HEK293 (cell line): Measurements from ENCODE around the gene ADGRB3.
"Not testable (repeated sequence)": the region's sequence is repeated elsewhere in the genome, so short reads cannot be mapped to it uniquely, and the experiment has no call there.

Source experiments
- CTCF ChIA-PET: fragments of 350-600 bp; formaldehyde crosslinking; extraction: SDS; loops from one replicate; lab custom pipeline; 2021; ENCODE audit warnings: antibody characterized with exemption; lab: Yijun Ruan, JAX
- POLR2A ChIA-PET: fragments of 300-600 bp; formaldehyde crosslinking; extraction: SDS; loops from one replicate; lab custom pipeline; 2020; ENCODE audit warnings: antibody characterized with exemption, inconsistent platforms; lab: Yijun Ruan, JAX
- H3K27ac ChIP-seq: fragments of 200-500 bp; sonication (Bioruptor generic); 2 replicates; pipeline ENCODE4 v1.5.1; 2014; ENCODE audit warnings: low read depth, low read length, control low read depth, inconsistent platforms; ENCODE audit errors: extremely low read depth
- H3K36me3 ChIP-seq, 2 experiments: fragments of 200-500 bp in 1 of 2; sonication (Bioruptor generic) in 1 of 2; 1 replicate in 1 of 2; 2 replicates in 1 of 2; pipeline ENCODE4 v1.5.1; 2014 to 2017; ENCODE audit warnings: inconsistent platforms in 2 of 2, low read length in 2 of 2; ENCODE audit not compliant: control insufficient read depth in 2 of 2, insufficient read depth in 1 of 2
- H3K4me1 ChIP-seq: fragments of 200-500 bp; sonication (Bioruptor generic); 2 replicates; pipeline ENCODE4 v1.5.1; 2014; ENCODE audit warnings: mild to moderate bottlenecking, low read length, inconsistent platforms; ENCODE audit not compliant: control insufficient read depth, insufficient read depth
- H3K4me3 ChIP-seq: 2 replicates; pipeline ENCODE4 v1.5.1; 2011; ENCODE audit warnings: low read depth, mild to moderate bottlenecking, control low read depth, low read length, moderate library complexity
- H3K9me3 ChIP-seq: fragments of 200-500 bp; sonication (Bioruptor generic); 2 replicates; pipeline ENCODE4 v1.5.1; 2014; ENCODE audit warnings: low read depth, low read length, inconsistent platforms; ENCODE audit not compliant: control insufficient read depth, insufficient read depth
- AEBP2 ChIP-seq: fragments of 450-650 bp; formaldehyde crosslinking; IDR thresholded peaks from 2 replicates; pipeline ENCODE4 v1.5.1; 2016; ENCODE audit warnings: missing biosample characterization, missing genetic modification characterization, borderline replicate concordance
- HOXA7 ChIP-seq: sonication (generic); formaldehyde crosslinking; IDR thresholded peaks from 2 replicates; pipeline ENCODE4 v1.8.1; 2022; ENCODE audit warnings: missing genetic modification reagents, borderline replicate concordance
- RBAK ChIP-seq: fragments of 450-650 bp; formaldehyde crosslinking; IDR thresholded peaks from 2 replicates; pipeline ENCODE4 v1.5.1; 2016; ENCODE audit warnings: missing biosample characterization, missing genetic modification characterization
- SALL2 ChIP-seq: fragments of 450-650 bp; formaldehyde crosslinking; IDR thresholded peaks from 2 replicates; pipeline ENCODE4 v1.5.0; 2017; ENCODE audit warnings: missing biosample characterization, mild to moderate bottlenecking, missing genetic modification characterization, borderline replicate concordance
- SETDB1 ChIP-seq: IDR thresholded peaks from one replicate; pipeline ENCODE4 v1.6.1; 2017; ENCODE audit warnings: mild to moderate bottlenecking, low read length, moderate library complexity, mixed read lengths; ENCODE audit not compliant: insufficient read length
- SP7 ChIP-seq: fragments of 450-650 bp; formaldehyde crosslinking; IDR thresholded peaks from 2 replicates; pipeline ENCODE4 v1.5.1; 2016; ENCODE audit warnings: missing biosample characterization, missing genetic modification characterization
- ZBTB1 ChIP-seq: fragments of 450-650 bp; formaldehyde crosslinking; IDR thresholded peaks from 2 replicates; pipeline ENCODE4 v1.5.1; 2016; ENCODE audit warnings: missing biosample characterization, missing genetic modification characterization
- ZBTB21 ChIP-seq: fragments of 450-650 bp; formaldehyde crosslinking; IDR thresholded peaks from 2 replicates; pipeline ENCODE4 v1.5.1; 2017; ENCODE audit warnings: missing biosample characterization, missing genetic modification characterization
- ZBTB7A ChIP-seq: fragments of 450-650 bp; formaldehyde crosslinking; IDR thresholded peaks from 2 replicates; pipeline ENCODE4 v1.5.1; 2016; ENCODE audit warnings: low read depth, missing biosample characterization, missing genetic modification characterization
- ZFP69B ChIP-seq: fragments of 450-650 bp; formaldehyde crosslinking; IDR thresholded peaks from 2 replicates; pipeline ENCODE4 v1.5.1; 2016; ENCODE audit warnings: missing biosample characterization, missing genetic modification characterization
- ZNF146 ChIP-seq: fragments of 450-650 bp; formaldehyde crosslinking; IDR thresholded peaks from 2 replicates; pipeline ENCODE4 v1.5.1; 2016; ENCODE audit warnings: missing biosample characterization, missing genetic modification characterization
- ZNF202 ChIP-seq: fragments of 450-650 bp; formaldehyde crosslinking; IDR thresholded peaks from 2 replicates; pipeline ENCODE4 v1.5.1; 2016; ENCODE audit warnings: missing biosample characterization, missing genetic modification characterization, borderline replicate concordance
- ZNF37A ChIP-seq: fragments of 450-650 bp; IDR thresholded peaks from 2 replicates; pipeline ENCODE4 v1.5.1; 2018; ENCODE audit warnings: missing biosample characterization, missing genetic modification characterization
- ZNF433 ChIP-seq: fragments of 450-650 bp; formaldehyde crosslinking; IDR thresholded peaks from 2 replicates; pipeline ENCODE4 v1.5.1; 2016; ENCODE audit warnings: missing biosample characterization, missing genetic modification characterization, low read depth
- ZNF514 ChIP-seq: fragments of 450-650 bp; formaldehyde crosslinking; IDR thresholded peaks from 2 replicates; pipeline ENCODE4 v1.5.1; 2016; ENCODE audit warnings: missing biosample characterization, missing genetic modification characterization
- ZNF658 ChIP-seq: fragments of 450-650 bp; formaldehyde crosslinking; IDR thresholded peaks from 2 replicates; pipeline ENCODE4; 2016; ENCODE audit warnings: missing biosample characterization, missing genetic modification characterization
- ZNF776 ChIP-seq: fragments of 450-650 bp; formaldehyde crosslinking; IDR thresholded peaks from 2 replicates; pipeline ENCODE4 v1.5.0; 2017; ENCODE audit warnings: missing biosample characterization, missing genetic modification characterization, borderline replicate concordance
- ZNF792 ChIP-seq: fragments of 450-650 bp; formaldehyde crosslinking; IDR thresholded peaks from 2 replicates; pipeline ENCODE4 v1.5.1; 2016; ENCODE audit warnings: missing biosample characterization, missing genetic modification characterization
- TF ChIP-seq, protein P1 (sequence below): fragments of 450-650 bp; formaldehyde crosslinking; IDR thresholded peaks from 2 replicates; pipeline ENCODE4 v1.5.1; 2016; ENCODE audit warnings: missing biosample characterization, missing genetic modification characterization
- TF ChIP-seq, protein P2 (sequence below): fragments of 450-650 bp; formaldehyde crosslinking; IDR thresholded peaks from 2 replicates; pipeline ENCODE4 v1.5.1; 2017; ENCODE audit warnings: missing biosample characterization, missing genetic modification characterization
- TF ChIP-seq, protein P3 (sequence below): fragments of 450-650 bp; formaldehyde crosslinking; IDR thresholded peaks from 2 replicates; pipeline ENCODE4 v1.5.1; 2017; ENCODE audit warnings: missing biosample characterization, missing genetic modification characterization

Gene ADGRB3

DNA sequence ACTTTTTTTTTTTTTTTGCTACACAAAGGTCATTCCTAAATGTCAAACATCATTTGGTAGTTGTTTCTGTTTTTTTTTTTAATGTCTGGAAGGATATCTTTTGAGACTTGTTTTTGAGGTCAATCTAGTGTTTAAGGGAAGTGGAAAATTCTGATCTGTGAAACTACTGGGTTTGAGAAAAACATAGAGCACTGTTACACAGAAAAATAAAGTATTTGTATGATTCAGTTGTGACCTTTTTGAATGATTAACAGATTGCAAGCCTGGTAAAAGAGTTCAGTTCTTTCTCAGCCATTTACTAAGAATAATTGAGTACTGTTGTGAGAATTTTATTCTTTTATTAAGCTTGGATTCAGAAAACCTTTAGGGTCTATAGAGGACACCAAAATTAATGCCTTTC, 276.7 kb downstream of the ADGRB3 start:
- Histone ChIP-seq H3K9me3 (no peaks in the 10 kb centered on the region), H3K36me3 (no peaks in the 10 kb centered on the region), H3K4me3 (no peak overlapping the region), H3K4me1 (no peaks in the 10 kb centered on the region), H3K27ac (no peak overlapping the region)
- CTCF ChIA-PET, result interaction anchor here (0.7 kb wide), 1 partner anchor 831 kb away, joined by 4 read pairs; no protein-coding TSS in a partner anchor
- POLR2A ChIA-PET, result no interaction called here
- TF ChIP-seq ZNF37A (tag by site-specific recombination) (no peak), HOXA7 (CRISPR knock-in tag) (no peak), ZNF514 (tag by site-specific recombination) (no peak), ZBTB7A (tag by site-specific recombination) (no peak), AEBP2 (tag by site-specific recombination) (no peak), ZFP69B (tag by site-specific recombination) (no peak)
- TF ChIP-seq, protein P1, sequence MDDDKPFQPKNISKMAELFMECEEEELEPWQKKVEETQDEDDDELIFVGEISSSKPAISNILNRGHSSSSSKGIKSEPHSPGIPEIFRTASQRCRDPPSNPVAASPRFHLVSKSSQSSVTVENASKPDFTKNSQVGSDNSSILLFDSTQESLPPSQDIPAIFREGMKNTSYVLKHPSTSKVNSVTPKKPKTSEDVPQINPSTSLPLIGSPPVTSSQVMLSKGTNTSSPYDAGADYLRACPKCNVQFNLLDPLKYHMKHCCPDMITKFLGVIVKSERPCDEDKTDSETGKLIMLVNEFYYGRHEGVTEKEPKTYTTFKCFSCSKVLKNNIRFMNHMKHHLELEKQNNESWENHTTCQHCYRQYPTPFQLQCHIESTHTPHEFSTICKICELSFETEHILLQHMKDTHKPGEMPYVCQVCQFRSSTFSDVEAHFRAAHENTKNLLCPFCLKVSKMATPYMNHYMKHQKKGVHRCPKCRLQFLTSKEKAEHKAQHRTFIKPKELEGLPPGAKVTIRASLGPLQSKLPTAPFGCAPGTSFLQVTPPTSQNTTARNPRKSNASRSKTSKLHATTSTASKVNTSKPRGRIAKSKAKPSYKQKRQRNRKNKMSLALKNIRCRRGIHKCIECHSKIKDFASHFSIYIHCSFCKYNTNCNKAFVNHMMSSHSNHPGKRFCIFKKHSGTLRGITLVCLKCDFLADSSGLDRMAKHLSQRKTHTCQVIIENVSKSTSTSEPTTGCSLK (tag by site-specific recombination), result no peak

DNA sequence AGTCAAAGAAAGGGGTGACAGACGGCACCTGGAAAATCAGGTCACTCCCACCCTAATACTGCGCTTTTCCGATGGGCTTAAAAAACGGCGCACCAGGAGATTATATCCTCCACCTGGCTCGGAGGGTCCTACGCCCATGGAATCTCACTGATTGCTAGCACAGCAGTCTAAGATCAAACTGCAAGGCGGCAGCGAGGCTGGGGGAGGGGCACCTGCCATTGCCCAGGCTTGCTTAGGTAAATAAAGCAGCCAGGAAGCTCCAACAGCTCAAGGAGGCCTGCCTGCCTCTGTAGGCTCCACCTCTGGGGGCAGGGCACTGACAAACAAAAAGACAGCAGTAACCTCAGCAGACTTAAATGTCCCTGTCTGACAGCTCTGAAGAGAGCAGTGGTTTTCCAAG, 277.7 kb downstream of the ADGRB3 start:
- H3K4me1 ChIP-seq, CTCF ChIA-PET, H3K4me3 ChIP-seq, POLR2A ChIA-PET, H3K36me3 ChIP-seq, H3K27ac ChIP-seq, H3K9me3 ChIP-seq: not testable (repeated sequence)

- Histone ChIP-seq H3K27ac (no peak overlapping the region), H3K4me3 (no peak overlapping the region), H3K9me3 (no peaks in the 10 kb centered on the region), H3K36me3 (no peaks in the 10 kb centered on the region), H3K4me1 (no peaks in the 10 kb centered on the region)
- ChIA-PET CTCF (no interaction called here), POLR2A (no interaction called here)
- TF ChIP-seq ZNF37A (tag by site-specific recombination) (no peak), RBAK (tag by site-specific recombination) (no peak), ZBTB21 (tag by site-specific recombination) (no peak), ZNF658 (no peak), ZNF776 (tag by site-specific recombination) (no peak), ZNF202 (tag by site-specific recombination) (no peak), SP7 (no peak), SALL2 (tag by site-specific recombination) (no peak), ZBTB1 (tag by site-specific recombination) (no peak), ZNF792 (tag by site-specific recombination) (no peak), ZNF146 (tag by site-specific recombination) (no peak), SETDB1 (no peak), ZNF433 (no peak)
- TF ChIP-seq, protein P2, sequence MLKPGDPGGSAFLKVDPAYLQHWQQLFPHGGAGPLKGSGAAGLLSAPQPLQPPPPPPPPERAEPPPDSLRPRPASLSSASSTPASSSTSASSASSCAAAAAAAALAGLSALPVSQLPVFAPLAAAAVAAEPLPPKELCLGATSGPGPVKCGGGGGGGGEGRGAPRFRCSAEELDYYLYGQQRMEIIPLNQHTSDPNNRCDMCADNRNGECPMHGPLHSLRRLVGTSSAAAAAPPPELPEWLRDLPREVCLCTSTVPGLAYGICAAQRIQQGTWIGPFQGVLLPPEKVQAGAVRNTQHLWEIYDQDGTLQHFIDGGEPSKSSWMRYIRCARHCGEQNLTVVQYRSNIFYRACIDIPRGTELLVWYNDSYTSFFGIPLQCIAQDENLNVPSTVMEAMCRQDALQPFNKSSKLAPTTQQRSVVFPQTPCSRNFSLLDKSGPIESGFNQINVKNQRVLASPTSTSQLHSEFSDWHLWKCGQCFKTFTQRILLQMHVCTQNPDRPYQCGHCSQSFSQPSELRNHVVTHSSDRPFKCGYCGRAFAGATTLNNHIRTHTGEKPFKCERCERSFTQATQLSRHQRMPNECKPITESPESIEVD, result no peak
- TF ChIP-seq, protein P3, sequence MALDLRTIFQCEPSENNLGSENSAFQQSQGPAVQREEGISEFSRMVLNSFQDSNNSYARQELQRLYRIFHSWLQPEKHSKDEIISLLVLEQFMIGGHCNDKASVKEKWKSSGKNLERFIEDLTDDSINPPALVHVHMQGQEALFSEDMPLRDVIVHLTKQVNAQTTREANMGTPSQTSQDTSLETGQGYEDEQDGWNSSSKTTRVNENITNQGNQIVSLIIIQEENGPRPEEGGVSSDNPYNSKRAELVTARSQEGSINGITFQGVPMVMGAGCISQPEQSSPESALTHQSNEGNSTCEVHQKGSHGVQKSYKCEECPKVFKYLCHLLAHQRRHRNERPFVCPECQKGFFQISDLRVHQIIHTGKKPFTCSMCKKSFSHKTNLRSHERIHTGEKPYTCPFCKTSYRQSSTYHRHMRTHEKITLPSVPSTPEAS, result no peak
Observed at GRCh38 chr6:68915586-68915985, 280.5 kb downstream of the ADGRB3 start.
